AG04449 (cell line): Measurements from ENCODE around the gene ARFGAP1.

Experiments used
- CTCF ChIA-PET: fragments of 350-600 bp; formaldehyde crosslinking; extraction: SDS; loops from one replicate; lab custom pipeline; 2021; ENCODE audit warnings: antibody characterized with exemption; lab: Yijun Ruan, JAX
- POLR2A ChIA-PET: fragments of 400-600, 350-600 bp; formaldehyde crosslinking; extraction: SDS; loops from one replicate; lab custom pipeline; 2020; ENCODE audit warnings: antibody characterized with exemption, inconsistent platforms; lab: Yijun Ruan, JAX
- DNase-seq: peaks from one replicate; pipeline ENCODE4 v3.0.0-alpha.2; 2010; ENCODE audit warnings: low read depth, low spot score
- H3K4me3 ChIP-seq: 2 replicates; pipeline ENCODE4 v1.5.1; 2011; ENCODE audit warnings: low read depth, mild to moderate bottlenecking, control low read depth, low read length
- CTCF ChIP-seq: IDR thresholded peaks from one replicate; pipeline ENCODE4 v1.5.1; 2011; ENCODE audit warnings: mild to moderate bottlenecking, moderate library complexity, low read length, control low read depth, inconsistent platforms; ENCODE audit not compliant: insufficient read depth; ENCODE audit errors: missing control alignments

The ARFGAP1 gene

DNA sequence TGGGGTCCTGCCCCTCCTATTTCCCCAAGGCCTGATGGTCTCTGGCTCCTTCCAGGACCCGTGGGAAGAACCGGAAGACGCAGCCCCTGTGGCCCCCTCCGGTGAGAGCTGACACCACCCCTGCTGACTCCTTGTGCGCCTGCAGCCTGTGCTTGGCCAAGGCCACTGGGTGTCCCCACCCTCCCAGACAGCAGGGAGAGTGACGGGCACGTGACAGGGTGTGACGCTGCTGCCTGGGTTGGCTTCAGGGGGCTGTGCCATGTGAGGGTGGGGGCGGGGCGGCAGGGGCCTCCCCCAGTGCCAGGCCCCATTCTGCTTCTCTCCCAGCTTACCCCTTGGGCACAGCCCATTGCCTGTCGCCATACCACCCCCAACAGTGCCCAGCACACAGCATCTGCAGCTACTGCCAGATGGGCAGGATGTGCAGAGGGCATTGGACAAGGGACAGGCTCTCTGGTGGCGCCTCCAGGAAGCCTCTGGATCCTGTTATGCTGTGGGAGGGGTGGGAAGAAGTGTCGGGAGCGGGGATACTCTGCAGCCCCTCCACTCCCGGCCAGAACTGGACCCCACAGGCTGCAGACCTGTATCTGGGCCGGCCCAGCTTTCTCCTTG, 34.0 kb upstream of the ARFGAP1 start:
- H3K4me3 ChIP-seq: no peak overlapping the region
- DNase-seq: no peak
- ChIA-PET POLR2A (no interaction called here), CTCF (interaction anchor here (12.3 kb wide), 1 partner anchor 14 kb away, joined by 121 read pairs; no protein-coding TSS in a partner anchor)
- TF ChIP-seq CTCF: no peak

DNA sequence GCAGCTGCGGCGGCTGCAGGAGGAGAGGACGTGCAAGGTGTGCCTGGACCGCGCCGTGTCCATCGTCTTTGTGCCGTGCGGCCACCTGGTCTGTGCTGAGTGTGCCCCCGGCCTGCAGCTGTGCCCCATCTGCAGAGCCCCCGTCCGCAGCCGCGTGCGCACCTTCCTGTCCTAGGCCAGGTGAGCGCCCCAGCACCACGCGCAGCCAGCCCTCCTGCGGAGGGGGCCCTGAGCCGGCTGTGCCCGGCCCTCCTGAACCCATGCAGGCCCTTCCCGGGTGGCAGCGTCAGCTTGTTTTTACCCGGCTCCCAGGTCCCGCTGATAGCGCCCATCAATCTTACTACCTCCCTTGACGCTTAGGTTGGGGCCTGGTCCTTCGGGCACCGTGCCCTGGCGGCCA, 33.2 kb upstream of the ARFGAP1 start:
- TF ChIP-seq CTCF: no peak
- no peak overlapping the region for H3K4me3 ChIP-seq
- ChIA-PET CTCF (interaction anchor here (1.5 to 12.3 kb wide), 2 partner anchors 10 to 15 kb away, joined by 3 to 121 read pairs; no protein-coding TSS in a partner anchor), POLR2A (no interaction called here)
- no peak for DNase-seq

GRCh38 chr20:63240004-63240403, 32.6 kb upstream of the ARFGAP1 start:
- CTCF ChIA-PET: interaction anchor here (1.5 to 12.3 kb wide), 2 partner anchors 9 to 16 kb away, joined by 3 to 121 read pairs; no protein-coding TSS in a partner anchor

DNA sequence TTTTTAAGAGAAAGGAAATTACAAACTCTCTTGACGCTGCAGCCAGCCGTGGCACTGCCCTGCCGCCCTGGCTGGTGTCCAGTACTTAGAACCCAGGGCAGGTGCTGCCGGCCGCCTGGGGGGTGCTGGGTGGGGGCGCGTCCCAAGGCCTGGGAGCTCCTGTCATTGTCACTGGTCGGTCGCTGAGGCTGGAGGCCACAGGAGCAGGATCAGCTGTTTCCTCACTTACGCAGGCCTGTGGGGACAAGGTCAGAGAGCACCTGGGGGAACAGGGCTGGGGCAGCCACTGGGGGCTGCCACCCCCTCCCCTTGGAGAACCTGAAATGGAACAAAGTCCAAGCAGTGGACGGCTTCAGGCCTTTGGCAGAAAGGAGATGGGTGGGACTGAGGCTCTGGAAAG, 31.3 kb upstream of the ARFGAP1 start:
- DNase-seq: no peak
- no peak for TF ChIP-seq CTCF
- ChIA-PET CTCF (interaction anchor here (1.8 to 12.3 kb wide), 2 partner anchors 11 to 17 kb away, joined by 7 to 121 read pairs; no protein-coding TSS in a partner anchor), POLR2A (no interaction called here)
- no peak overlapping the region for H3K4me3 ChIP-seq

More at GRCh38 chr20:63240004-63240403, 32.6 kb upstream of the ARFGAP1 start:
- no peak overlapping the region for H3K4me3 ChIP-seq
- no peak for TF ChIP-seq CTCF
- no peak for DNase-seq
- POLR2A ChIA-PET: no interaction called here

DNA sequence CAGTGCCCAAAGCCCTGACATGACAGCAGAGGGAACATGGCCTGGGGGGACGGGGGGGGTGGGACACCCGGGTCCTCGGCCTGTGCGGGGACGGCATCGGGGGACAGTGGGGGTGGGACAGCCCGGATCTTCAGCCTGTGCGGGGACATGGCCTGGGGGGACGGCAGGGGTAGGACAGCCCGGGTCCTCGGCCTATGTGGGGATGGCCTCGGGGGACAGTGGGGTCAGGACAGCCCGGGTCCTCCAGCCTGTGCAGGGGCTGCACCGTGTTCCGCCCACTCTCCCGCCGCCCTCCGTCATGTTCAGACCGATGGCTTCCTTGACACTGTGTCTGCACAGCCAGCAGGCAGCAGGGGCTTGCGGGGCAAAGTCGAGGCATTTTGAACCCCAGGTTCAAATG, 29.9 kb upstream of the ARFGAP1 start:
- POLR2A ChIA-PET: no interaction called here
- H3K4me3 ChIP-seq: no peak overlapping the region
- no peak for TF ChIP-seq CTCF
- DNase-seq: no peak
- CTCF ChIA-PET: interaction anchor here (1.4 to 12.3 kb wide), 3 partner anchors 12 to 20 kb away, joined by 8 to 121 read pairs (median 9); no protein-coding TSS in a partner anchor

DNA sequence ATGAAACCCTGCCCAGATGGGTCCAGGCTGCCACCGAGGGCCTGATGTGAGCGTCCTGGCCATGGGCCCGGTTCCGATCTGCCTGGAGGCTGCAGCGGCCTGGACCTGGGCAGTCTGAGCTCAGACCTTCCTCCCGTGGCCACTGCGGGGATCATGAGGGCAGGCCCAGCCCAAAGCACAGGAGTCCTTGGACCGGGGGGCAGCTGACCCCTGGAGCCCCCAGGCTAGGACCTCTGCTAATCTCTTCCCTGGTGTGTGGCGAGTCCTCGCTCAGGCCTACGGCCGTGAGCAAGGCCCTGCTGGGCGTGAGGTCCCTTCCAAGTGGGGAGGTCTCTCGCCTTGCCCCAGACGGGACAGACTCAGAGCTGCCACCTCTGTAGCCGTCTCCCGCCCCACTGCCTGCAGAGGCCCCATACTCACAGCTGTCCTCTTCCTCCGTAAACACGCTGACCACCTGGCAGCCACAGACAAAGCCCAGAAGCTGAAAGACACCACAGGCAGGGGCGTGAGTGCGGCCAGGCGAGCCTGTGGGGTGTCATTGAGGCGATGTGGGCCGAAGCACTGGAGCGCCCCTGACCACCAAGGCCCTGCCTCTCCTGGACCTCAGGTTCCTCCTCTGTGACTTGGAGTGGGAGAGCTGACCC, 28.9 kb upstream of the ARFGAP1 start:
- no peak overlapping the region for H3K4me3 ChIP-seq
- CTCF ChIA-PET: interaction anchor here (1.4 to 1.7 kb wide), 2 partner anchors 13 to 21 kb away, joined by 8 to 9 read pairs; no protein-coding TSS in a partner anchor
- TF ChIP-seq CTCF: no peak
- POLR2A ChIA-PET: no interaction called here
- DNase-seq: no peak
